GM23248 (cell line): Measurements from ENCODE around the gene ALDH3A1.

ENCODE experiments used
- EZH2 ChIP-seq: fragments of 200-600 bp; sonication (generic); IDR thresholded peaks from 2 replicates; pipeline ENCODE4 v1.6.1; 2018; ENCODE audit warnings: antibody characterized with exemption, mild to moderate bottlenecking; ENCODE audit not compliant: insufficient read depth, poor library complexity, severe bottlenecking
- EZH2phosphoT487 ChIP-seq: fragments of 200-600 bp; sonication (generic); IDR thresholded peaks from 2 replicates; pipeline ENCODE4 v1.6.1; 2018; ENCODE audit warnings: antibody characterized with exemption, moderate library complexity, mild to moderate bottlenecking, low read depth; ENCODE audit not compliant: insufficient read depth

- TF ChIP-seq EZH2phosphoT487 (no peak), EZH2 (no peak)
Measured at GRCh38 chr17:19713462-19713861, 34.6 kb downstream of the ALDH3A1 start.
